Neural progenitor cell (in vitro differentiated cells): ENCODE data around the gene CEP120.

Experiments used
- EZH2phosphoT487 ChIP-seq: fragments of 200-600 bp; sonication (generic); IDR thresholded peaks from 2 replicates; pipeline ENCODE4 v1.6.1; 2017; ENCODE audit warnings: antibody characterized with exemption
- TF ChIP-seq, protein P1 (sequence below): fragments of 200-600 bp; sonication (generic); IDR thresholded peaks from 2 replicates; pipeline ENCODE4 v1.5.1; 2017; ENCODE audit warnings: antibody characterized with exemption, mild to moderate bottlenecking

DNA sequence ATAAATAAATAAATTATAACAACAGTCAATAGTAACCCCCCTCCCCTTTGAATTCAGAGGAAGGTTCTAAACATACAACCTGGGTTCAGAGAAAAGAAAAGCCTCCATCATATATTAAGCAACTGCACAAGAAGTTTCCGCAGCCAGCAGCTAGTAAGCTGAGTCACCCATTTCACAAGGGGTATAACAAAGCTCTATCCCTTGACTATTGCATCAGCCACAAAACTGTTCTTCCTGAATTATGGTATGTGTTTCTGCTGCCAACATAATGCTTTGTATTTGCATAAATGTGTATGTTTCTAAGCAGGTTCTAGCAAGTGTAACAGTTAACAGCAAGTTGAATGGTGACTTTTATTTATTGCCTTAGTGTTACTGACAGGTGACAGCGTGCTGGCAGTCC lies 6.8 kb upstream of the CEP120 start:
- TF ChIP-seq EZH2phosphoT487, result no peak
- TF ChIP-seq, protein P1, sequence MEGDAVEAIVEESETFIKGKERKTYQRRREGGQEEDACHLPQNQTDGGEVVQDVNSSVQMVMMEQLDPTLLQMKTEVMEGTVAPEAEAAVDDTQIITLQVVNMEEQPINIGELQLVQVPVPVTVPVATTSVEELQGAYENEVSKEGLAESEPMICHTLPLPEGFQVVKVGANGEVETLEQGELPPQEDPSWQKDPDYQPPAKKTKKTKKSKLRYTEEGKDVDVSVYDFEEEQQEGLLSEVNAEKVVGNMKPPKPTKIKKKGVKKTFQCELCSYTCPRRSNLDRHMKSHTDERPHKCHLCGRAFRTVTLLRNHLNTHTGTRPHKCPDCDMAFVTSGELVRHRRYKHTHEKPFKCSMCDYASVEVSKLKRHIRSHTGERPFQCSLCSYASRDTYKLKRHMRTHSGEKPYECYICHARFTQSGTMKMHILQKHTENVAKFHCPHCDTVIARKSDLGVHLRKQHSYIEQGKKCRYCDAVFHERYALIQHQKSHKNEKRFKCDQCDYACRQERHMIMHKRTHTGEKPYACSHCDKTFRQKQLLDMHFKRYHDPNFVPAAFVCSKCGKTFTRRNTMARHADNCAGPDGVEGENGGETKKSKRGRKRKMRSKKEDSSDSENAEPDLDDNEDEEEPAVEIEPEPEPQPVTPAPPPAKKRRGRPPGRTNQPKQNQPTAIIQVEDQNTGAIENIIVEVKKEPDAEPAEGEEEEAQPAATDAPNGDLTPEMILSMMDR, result no peak
